CD14-positive monocyte (primary cell): ENCODE results near the gene SYPL1. TPM values are rescaled to one million over a fixed set of nuclear protein-coding genes. Genes with fewer than 3 reads are reported as not detected.
A peak's percentile ranks its signal among the peaks of the same experiment; 100 is the strongest.

Experiments used
- DNase-seq, 3 donors: peaks; one replicate each; pipeline ENCODE4 v3.0.0-alpha.2; 2011 to 2022
- H2AFZ ChIP-seq: 2 replicates; pipeline ENCODE4 v1.6.0; 2012; ENCODE audit warnings: mild to moderate bottlenecking, low read depth, low read length, inconsistent platforms; ENCODE audit not compliant: insufficient read depth, poor library complexity, severe bottlenecking
- H3K27ac ChIP-seq, 2 donors: 1 replicate in 1 of 2; 2 replicates in 1 of 2; pipeline ENCODE4 v1.5.1; 2012 to 2013; ENCODE audit warnings: low read length in 2 of 2, control low read depth in 1 of 2, inconsistent platforms in 1 of 2, low read depth in 1 of 2, mild to moderate bottlenecking in 1 of 2
- H3K27me3 ChIP-seq, 2 donors: one replicate each; pipeline versions ENCODE4 v1.6.0 to v1.6.1; 2011 to 2013; ENCODE audit warnings: low read length in 2 of 2; ENCODE audit not compliant: control insufficient read depth in 2 of 2, insufficient read depth in 2 of 2
- H3K36me3 ChIP-seq, 2 donors: replicated peaks in 1 of 2; 1 replicate in 1 of 2; 2 replicates in 1 of 2; pipeline versions ENCODE4 v1.5.1 to v1.6.1; 2012 to 2013; ENCODE audit warnings: low read length in 2 of 2, control low read depth in 1 of 2, inconsistent platforms in 1 of 2, mild to moderate bottlenecking in 1 of 2; ENCODE audit not compliant: insufficient read depth in 2 of 2, control insufficient read depth in 1 of 2
- H3K4me1 ChIP-seq, 2 donors: 1 replicate in 1 of 2; 2 replicates in 1 of 2; pipeline versions ENCODE4 v1.5.1 to v1.6.1; 2012 to 2013; ENCODE audit warnings: low read length in 2 of 2, control low read depth in 1 of 2, inconsistent platforms in 1 of 2, mild to moderate bottlenecking in 1 of 2, moderate library complexity in 1 of 2; ENCODE audit not compliant: insufficient read depth in 2 of 2, control insufficient read depth in 1 of 2
- H3K4me2 ChIP-seq: replicated peaks from 2 replicates; pipeline ENCODE3; 2012; ENCODE audit warnings: low read length, moderate library complexity, mild to moderate bottlenecking; ENCODE audit not compliant: poor library complexity, severe bottlenecking; ENCODE audit errors: extremely low read depth
- H3K4me3 ChIP-seq, 3 experiments: fragments of 200-600 bp in 1 of 3; sonication (generic) in 1 of 3; replicated peaks in 1 of 3; 1 replicate in 2 of 3; 2 replicates in 1 of 3; pipeline ENCODE4 v1.5.1; 2011 to 2013; ENCODE audit warnings: low read length in 3 of 3, mild to moderate bottlenecking in 3 of 3, control low read depth in 2 of 3, low read depth in 2 of 3, inconsistent platforms in 1 of 3, moderate library complexity in 1 of 3
- H3K79me2 ChIP-seq: 2 replicates; pipeline ENCODE4 v1.6.0; 2012; ENCODE audit warnings: mild to moderate bottlenecking, control low read depth, inconsistent platforms, low read length, moderate library complexity; ENCODE audit not compliant: insufficient read depth
- H3K9ac ChIP-seq: 2 replicates; pipeline ENCODE4 v1.6.0; 2017; ENCODE audit warnings: low read length, mild to moderate bottlenecking; ENCODE audit not compliant: insufficient read depth, poor library complexity, severe bottlenecking
- H3K9me3 ChIP-seq, 2 donors: replicated peaks in 1 of 2; 1 replicate in 1 of 2; 2 replicates in 1 of 2; pipeline versions ENCODE4 v1.5.1 to v1.6.1; 2012 to 2013; ENCODE audit warnings: low read length in 2 of 2, control low read depth in 1 of 2; ENCODE audit not compliant: control insufficient read depth in 1 of 2, insufficient read depth in 1 of 2
- H4K20me1 ChIP-seq: 2 replicates; pipeline ENCODE4 v1.6.0; 2012; ENCODE audit warnings: mild to moderate bottlenecking, low read length, control low read depth, moderate library complexity; ENCODE audit not compliant: insufficient read depth
- H3K27ac Mint-ChIP-seq, 7 donors: one replicate each; pipeline ENCODE4 v1.8.0; 2020; ENCODE audit warnings: mild to moderate bottlenecking in 7 of 7, mixed read lengths in 7 of 7, moderate library complexity in 6 of 7, inconsistent platforms in 2 of 7
- H3K27me3 Mint-ChIP-seq, 3 donors: one replicate each; pipeline ENCODE4 v1.8.0; 2021 to 2022; ENCODE audit warnings: low read depth in 3 of 3, mild to moderate bottlenecking in 3 of 3, mixed read lengths in 3 of 3, moderate library complexity in 3 of 3, inconsistent platforms in 1 of 3
- H3K36me3 Mint-ChIP-seq, 2 donors: one replicate each; pipeline ENCODE4 v1.8.0; 2020; ENCODE audit warnings: mixed read lengths in 2 of 2, inconsistent platforms in 1 of 2, mild to moderate bottlenecking in 1 of 2
- H3K4me1 Mint-ChIP-seq: one replicate; pipeline ENCODE4 v1.8.0; 2020; ENCODE audit warnings: mild to moderate bottlenecking, mixed read lengths
- H3K4me3 Mint-ChIP-seq, 2 donors: one replicate each; pipeline ENCODE4 v1.8.0; 2020; ENCODE audit warnings: mild to moderate bottlenecking in 2 of 2, mixed read lengths in 2 of 2, moderate library complexity in 1 of 2
- H3K9me3 Mint-ChIP-seq, 7 donors: one replicate each; pipeline ENCODE4 v1.8.0; 2020 to 2022; ENCODE audit warnings: mixed read lengths in 7 of 7, mild to moderate bottlenecking in 6 of 7, moderate library complexity in 6 of 7, inconsistent platforms in 2 of 7
- CTCF ChIP-seq: fragments of 200-600 bp; IDR thresholded peaks from one replicate; pipeline ENCODE4 v1.8.0; 2022; ENCODE audit warnings: antibody characterized with exemption, mild to moderate bottlenecking
- WGBS: methylation state at CpG from one replicate; pipeline ENCODE4 v1.1.5; 2013; ENCODE audit warnings: missing lambda C conversion rate; ENCODE audit not compliant: insufficient coverage; 5-methylcytosine and 5-hydroxymethylcytosine counted together
- intact Hi-C, 2 donors: fragments of 100-400 bp; cut with micrococcal nuclease; formaldehyde crosslinking; loops; one replicate each; pipeline versions ENCODE4 v1.15.0 to v1.15.1; 2023
- polyA plus RNA-seq, 3 donors: library from polyadenylated mRNA; depleted of rRNA in 1 of 3; unstranded in 2 of 3; stranded (reverse) in 1 of 3; fragments of 300-500 nt in 2 of 3; fragments of >200 nt in 1 of 3; fragmentation: Illumina TruSeq in 2 of 3; gene quantifications; 1 replicate in 2 of 3; 2 replicates in 1 of 3; pipeline ENCODE4 v1.2.3, GENCODE V29; 2012 to 2021

SYPL1 gene
- polyA plus RNA-seq, 3 donors: 22.3 to 82.1 (median 64.7) TPM

- Histone ChIP-seq H4K20me1 (no peaks in the 10 kb centered on the region), H3K4me3 (no peak overlapping the region), H3K79me2 (no peaks in the 10 kb centered on the region), H3K9me3 (no peaks in the 10 kb centered on the region), H3K4me2 (no peak overlapping the region), H3K4me1 (peaks cover 12 to 15% of the 10 kb centered on the region in 2 donors), H3K27me3 (no peaks in the 10 kb centered on the region), H3K9ac (no peak overlapping the region), H2AFZ (no peak overlapping the region), H3K27ac (no peak overlapping the region), H3K36me3 (no peaks in the 10 kb centered on the region)
- peak; percentile 80 to 84 (median 83) for DNase-seq
- peaks cover 13% of the 10 kb centered on the region for H3K4me1 Mint-ChIP-seq
- peaks cover 2 to 6% (median 5%) of the 10 kb centered on the region in 3 donors for H3K27me3 Mint-ChIP-seq
- peak overlapping the region in 1 of 2 donors; percentile 33 for H3K4me3 Mint-ChIP-seq
- no peak for TF ChIP-seq CTCF
- H3K27ac Mint-ChIP-seq: peak overlapping the region in 3 of 7 donors; percentile 25 to 50 (median 27)
- peaks cover 0 to 3% (median 0%) of the 10 kb centered on the region in 7 donors for H3K9me3 Mint-ChIP-seq
- no peaks in the 10 kb centered on the region for H3K36me3 Mint-ChIP-seq
- no CpG with 5 or more reads among the region's 7 CpGs for WGBS
- intact Hi-C loops: no loop called here
Measured at GRCh38 chr7:106126170-106126938, 14.2 kb upstream of the SYPL1 start.

DNA sequence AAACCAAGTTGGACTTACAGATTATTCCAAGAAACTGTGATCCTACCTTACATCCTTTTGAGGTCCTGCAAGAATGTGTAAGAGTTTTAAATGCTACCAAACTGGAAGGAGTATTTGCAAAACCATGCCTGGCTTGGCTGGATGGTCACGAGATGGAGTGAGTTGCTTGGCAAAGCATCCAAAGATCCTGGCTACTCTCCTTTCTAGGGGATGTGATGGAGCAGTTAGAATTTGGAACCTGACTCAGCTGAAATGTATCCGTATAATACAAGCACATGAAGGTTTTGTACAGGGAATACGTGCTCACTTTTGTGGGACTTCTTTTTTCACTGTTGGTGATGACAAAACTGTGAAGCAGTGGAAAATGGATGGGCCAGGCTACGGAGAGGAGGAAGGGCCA is 13.3 kb upstream of the SYPL1 start:
- Mint-ChIP-seq H3K9me3 (peaks cover 0 to 2% (median 0%) of the 10 kb centered on the region in 7 donors), H3K27ac (peak overlapping the region in 1 of 7 donors; percentile 66), H3K27me3 (peaks cover 2 to 6% (median 3%) of the 10 kb centered on the region in 3 donors), H3K4me3 (peak overlapping the region in 1 of 2 donors; percentile 24), H3K36me3 (no peaks in the 10 kb centered on the region), H3K4me1 (peaks cover 15% of the 10 kb centered on the region)
- intact Hi-C loops: no loop called here
- Histone ChIP-seq H3K4me2 (no peak overlapping the region), H3K9ac (no peak overlapping the region), H3K79me2 (no peaks in the 10 kb centered on the region), H3K27ac (no peak overlapping the region), H3K36me3 (no peaks in the 10 kb centered on the region), H3K4me1 (peaks cover 12 to 16% of the 10 kb centered on the region in 2 donors), H3K9me3 (no peaks in the 10 kb centered on the region), H3K4me3 (no peak overlapping the region), H2AFZ (no peak overlapping the region), H3K27me3 (no peaks in the 10 kb centered on the region), H4K20me1 (no peaks in the 10 kb centered on the region)
- DNase-seq: no peak
- 94% methylated on average over 3 of the region's 4 CpGs for WGBS
- TF ChIP-seq CTCF: no peak
